ENCODE measurements around the gene IGF2R. TPM values are rescaled to one million over a fixed set of nuclear protein-coding genes. Genes with fewer than 3 reads are reported as not detected.

The IGF2R gene
- total RNA-seq, 6 experiments from 2014 or later, result 77.3 to 119 (median 88.1) TPM

- H3K9me3 Mint-ChIP-seq, result no peaks in the 10 kb centered on the region
- H3K4me3 Mint-ChIP-seq, result no peak overlapping the region
- H3K27me3 Mint-ChIP-seq (ENCODE audit: insufficient read depth), result peaks cover 11% of the 10 kb centered on the region
- no peaks in the 10 kb centered on the region for H3K36me3 Mint-ChIP-seq (ENCODE audit: low read depth)
- H3K4me1 Mint-ChIP-seq (ENCODE audit: low read depth), result peaks cover 18% of the 10 kb centered on the region
- TF ChIP-seq CTCF (IDR thresholded peaks at IDR 0.05), result no peak
- H3K27ac Mint-ChIP-seq, result no peak overlapping the region
- DNase-seq, result peak; percentile 13
Observed at GRCh38 chr6:159953091-159953601, 15.7 kb upstream of the IGF2R start.

- H3K27me3 Mint-ChIP-seq (ENCODE audit: insufficient read depth), result peaks cover 7% of the 10 kb centered on the region
- no peaks in the 10 kb centered on the region for H3K9me3 Mint-ChIP-seq
- H3K36me3 Mint-ChIP-seq (ENCODE audit: low read depth), result peaks cover under 1% of the 10 kb centered on the region
- H3K4me1 Mint-ChIP-seq (ENCODE audit: low read depth), result peaks cover 40% of the 10 kb centered on the region
- TF ChIP-seq CTCF (IDR thresholded peaks at IDR 0.05), result no peak
- DNase-seq, result no peak
- no peak overlapping the region for H3K4me3 Mint-ChIP-seq
- no peak overlapping the region for H3K27ac Mint-ChIP-seq
Observed at GRCh38 chr6:159955945-159956361, 12.9 kb upstream of the IGF2R start.

GRCh38 chr6:159957071-159957673 lies 11.7 kb upstream of the IGF2R start:
- no peak for TF ChIP-seq CTCF (IDR thresholded peaks at IDR 0.05)
- no peak overlapping the region for H3K4me3 Mint-ChIP-seq
- H3K36me3 Mint-ChIP-seq (ENCODE audit: low read depth), result peaks cover 7% of the 10 kb centered on the region
- no peak for DNase-seq
- peaks cover 44% of the 10 kb centered on the region for H3K4me1 Mint-ChIP-seq (ENCODE audit: low read depth)
- peaks cover 2% of the 10 kb centered on the region for H3K27me3 Mint-ChIP-seq (ENCODE audit: insufficient read depth)
- no peaks in the 10 kb centered on the region for H3K9me3 Mint-ChIP-seq
- H3K27ac Mint-ChIP-seq, result no peak overlapping the region

GRCh38 chr6:159959165-159959975 lies 9.5 kb upstream of the IGF2R start:
- peak overlapping the region; percentile 31; the same call in 1 of the 2 replicates for H3K4me3 Mint-ChIP-seq
- no peak for DNase-seq
- H3K4me1 Mint-ChIP-seq (ENCODE audit: low read depth), result peaks cover 40% of the 10 kb centered on the region
- H3K27me3 Mint-ChIP-seq (ENCODE audit: insufficient read depth), result no peaks in the 10 kb centered on the region
- peaks cover 7% of the 10 kb centered on the region for H3K36me3 Mint-ChIP-seq (ENCODE audit: low read depth)
- TF ChIP-seq CTCF (IDR thresholded peaks at IDR 0.05), result no peak
- peak overlapping the region; percentile 77 for H3K27ac Mint-ChIP-seq
- no peaks in the 10 kb centered on the region for H3K9me3 Mint-ChIP-seq

- H3K9me3 Mint-ChIP-seq, result no peaks in the 10 kb centered on the region
- H3K27me3 Mint-ChIP-seq (ENCODE audit: insufficient read depth), result no peaks in the 10 kb centered on the region
- TF ChIP-seq CTCF (IDR thresholded peaks at IDR 0.05), result no peak
- DNase-seq, result peak; percentile 12
- peak overlapping the region; percentile 77 for H3K27ac Mint-ChIP-seq
- H3K4me1 Mint-ChIP-seq (ENCODE audit: low read depth), result peaks cover 40% of the 10 kb centered on the region
- H3K4me3 Mint-ChIP-seq, result peak overlapping the region; percentile 31
- peaks cover 7% of the 10 kb centered on the region for H3K36me3 Mint-ChIP-seq (ENCODE audit: low read depth)
Observed at GRCh38 chr6:159959976-159960384, 8.9 kb upstream of the IGF2R start.
